GM18870 (cell line): Measurements from ENCODE around the gene NABP2.
"Not testable (repeated sequence)": the region's sequence is repeated elsewhere in the genome, so short reads cannot be mapped to it uniquely, and the experiment has no call there.

Source experiments
- ATAC-seq: cut with Tn5 transposase; IDR thresholded peaks from one replicate; pipeline ENCODE4 v1.9.1; 2021; ENCODE audit warnings: moderate library complexity; ENCODE audit not compliant: unreplicated experiment

NABP2 gene

GRCh38 chr12:56243731-56244181 lies 19.6 kb downstream of the NABP2 start:
- no peak for ATAC-seq

GRCh38 chr12:56244494-56244893 lies 20.4 kb downstream of the NABP2 start:
- ATAC-seq: no peak

DNA sequence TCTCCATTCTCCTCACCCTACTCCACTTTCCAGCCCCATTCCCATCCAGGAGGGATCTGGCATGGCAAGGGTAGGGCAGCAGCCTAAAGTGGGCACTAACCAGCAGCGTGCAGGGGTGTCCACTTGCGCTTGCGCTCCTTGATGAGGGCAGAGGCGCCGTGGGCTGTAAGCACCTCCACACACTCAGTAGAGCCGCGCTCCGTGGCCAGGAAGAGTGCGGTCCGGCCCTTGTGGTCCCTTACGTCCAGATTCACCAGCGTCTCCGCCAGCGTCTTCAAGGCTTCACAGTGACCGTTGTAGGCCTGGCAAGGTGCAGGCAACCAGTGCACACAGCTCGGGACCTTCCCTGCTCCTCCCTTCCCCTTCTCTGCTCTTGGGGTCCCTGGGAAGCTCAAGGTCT lies 23.8 kb downstream of the NABP2 start:
- ATAC-seq: no peak

- ATAC-seq: no peak
These were observed 24.6 kb downstream of the NABP2 start for GRCh38 chr12:56248711-56249110.

DNA sequence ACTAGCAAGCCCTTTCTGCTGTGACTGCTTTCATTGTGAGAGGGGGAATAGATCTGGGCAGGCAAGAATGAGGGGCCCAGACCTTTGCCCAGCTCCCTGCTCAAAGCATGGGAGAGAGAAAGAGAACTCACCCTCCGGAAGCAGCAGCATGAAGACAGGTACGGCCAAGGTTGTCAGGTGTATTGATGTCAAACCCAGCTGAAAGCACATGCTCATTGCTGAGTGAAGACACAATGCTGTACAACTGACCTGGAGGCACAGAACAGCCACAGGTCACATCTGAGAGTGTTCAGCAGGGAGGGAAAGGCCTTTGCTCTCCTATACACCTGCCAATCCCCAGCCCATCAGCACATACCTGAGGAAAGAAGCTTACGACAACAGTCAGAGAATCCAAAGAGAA lies 28.5 kb downstream of the NABP2 start:
- no peak for ATAC-seq

GRCh38 chr12:56253091-56253490 lies 28.9 kb downstream of the NABP2 start:
- ATAC-seq: no peak

GRCh38 chr12:56255671-56256070 lies 31.5 kb downstream of the NABP2 start:
- no peak for ATAC-seq

DNA sequence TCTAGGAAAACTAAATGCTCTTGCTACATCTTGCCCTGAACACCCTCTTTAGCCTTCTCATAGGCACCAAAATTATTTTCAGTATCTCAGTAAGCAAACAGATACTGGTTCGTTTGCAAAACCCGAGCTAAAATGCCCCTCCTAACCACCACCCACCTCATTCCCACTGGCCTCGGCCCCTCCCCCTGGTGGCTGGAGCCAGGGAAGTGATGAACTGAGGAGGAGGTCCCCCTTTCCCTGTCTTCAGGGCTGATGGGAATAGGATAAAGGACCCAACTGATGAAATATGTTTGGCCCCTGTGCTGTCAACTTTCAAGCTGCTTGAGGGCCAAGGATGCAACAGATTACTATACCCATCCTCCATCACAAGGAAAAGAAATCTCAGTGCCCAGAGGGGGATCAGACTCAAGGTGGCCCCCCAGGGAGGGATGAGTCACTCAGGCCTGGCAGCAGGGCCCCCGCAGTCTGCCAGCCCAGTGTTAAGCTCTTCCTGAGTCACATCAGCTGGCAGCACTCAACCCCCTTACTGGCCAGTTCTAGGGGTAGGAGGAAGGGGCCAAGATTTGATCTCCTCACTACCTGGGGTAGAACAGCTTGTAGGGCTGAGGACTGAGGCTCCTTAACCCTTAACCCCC lies 32.3 kb downstream of the NABP2 start:
- no peak for ATAC-seq

DNA sequence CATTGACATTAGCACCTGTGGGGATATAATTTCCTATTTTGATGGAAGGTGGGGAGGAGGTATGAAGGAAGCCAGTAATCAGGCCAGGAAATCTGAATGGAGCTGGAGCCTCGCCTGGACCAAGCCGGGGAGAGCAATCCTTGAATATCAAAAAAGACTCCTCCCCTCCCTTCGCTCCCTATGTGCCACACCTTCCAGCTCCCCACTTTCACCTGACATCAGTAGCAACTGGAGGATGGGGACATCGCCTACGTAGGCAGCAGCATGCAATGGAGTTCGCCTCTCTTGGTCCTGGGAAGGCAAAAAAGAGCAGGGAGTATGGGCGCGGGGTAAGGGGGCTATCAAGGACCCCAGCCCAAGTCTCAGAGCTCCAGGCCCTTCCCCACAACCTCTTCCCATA lies 32.9 kb downstream of the NABP2 start:
- ATAC-seq: no peak

- ATAC-seq: no peak
These were observed 33.4 kb downstream of the NABP2 start for GRCh38 chr12:56257491-56258067.

- peak; percentile 62 for ATAC-seq
These were observed 34.1 kb downstream of the NABP2 start, which contains the start of gene ANKRD52 for GRCh38 chr12:56258068-56258819. Gene ANKRD52, minus strand, starts transcription at chr12:56258384. Its CDS starts 115 bp downstream, at chr12:56258269.

DNA sequence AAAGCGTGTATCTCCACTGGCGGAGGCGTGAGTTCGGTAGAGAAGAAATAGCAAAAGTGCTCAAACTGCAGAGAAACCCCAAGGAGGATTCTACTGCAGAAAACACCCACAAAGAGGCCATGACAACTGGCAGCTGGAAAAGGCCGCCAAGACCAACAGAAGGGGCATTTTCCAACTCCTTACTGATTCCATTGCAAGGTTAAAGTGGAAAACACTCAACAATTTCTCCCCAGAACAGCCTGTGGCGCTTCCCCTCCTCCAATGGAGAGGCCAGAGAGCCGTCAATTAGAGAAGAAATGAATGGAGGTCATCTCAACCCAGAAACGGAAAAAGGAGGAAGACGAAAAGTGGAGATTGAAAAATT lies 34.7 kb downstream of the NABP2 start:
- no peak for ATAC-seq

GRCh38 chr12:56260380-56260779 lies 36.2 kb downstream of the NABP2 start:
- ATAC-seq: no peak

DNA sequence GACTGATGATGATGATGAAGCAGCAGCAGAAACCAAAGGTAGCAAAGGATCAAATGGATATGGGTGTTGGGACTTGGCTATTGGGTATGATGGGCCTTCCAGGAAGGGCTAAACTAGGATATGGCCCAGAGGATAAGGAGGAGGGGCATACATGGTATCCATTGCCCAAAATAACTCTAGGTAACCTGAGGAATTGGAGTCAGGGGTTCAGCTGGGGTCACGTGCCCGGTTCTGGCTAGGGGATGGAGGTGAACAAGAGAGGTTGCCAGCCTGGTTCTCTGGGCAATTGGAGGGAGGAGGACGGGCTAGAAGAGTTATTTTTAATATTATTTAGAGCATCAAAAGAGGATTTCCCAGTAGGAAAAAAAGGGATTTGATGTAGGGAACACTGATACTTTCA lies 36.8 kb downstream of the NABP2 start:
- ATAC-seq: no peak

DNA sequence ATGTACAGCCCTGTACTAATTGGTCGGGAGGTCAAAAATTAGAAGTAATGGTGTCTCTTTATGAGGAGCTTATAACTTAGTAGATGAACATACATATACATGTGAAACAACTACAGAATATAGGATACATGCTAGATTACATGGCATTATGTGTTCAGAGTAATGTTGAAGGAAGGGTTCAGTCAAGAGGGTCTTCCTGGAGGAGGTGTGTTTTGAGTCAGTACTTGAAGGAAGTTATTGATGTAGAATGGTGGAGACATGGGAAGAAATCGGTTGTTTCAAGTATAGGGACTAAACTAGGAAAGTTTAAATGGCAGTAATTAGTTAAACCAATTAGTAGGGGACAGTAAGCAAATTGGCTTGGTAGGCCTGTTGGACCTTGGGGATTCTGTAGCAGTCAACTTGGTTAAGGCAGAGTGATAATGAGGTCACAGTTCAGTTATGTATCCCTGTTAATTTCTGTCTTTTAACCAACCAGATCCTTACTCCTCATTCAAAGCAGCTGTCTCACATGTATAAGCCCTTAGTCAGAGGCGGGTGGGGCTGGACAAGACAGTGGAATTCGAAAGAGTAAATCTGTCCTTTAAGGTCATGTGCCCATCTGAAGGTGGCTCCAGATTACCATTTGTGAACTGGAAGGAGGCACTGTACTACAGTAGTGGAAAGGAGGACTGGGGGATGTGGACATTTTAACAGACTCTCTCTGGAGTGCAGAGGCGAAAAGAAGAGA lies 37.5 kb downstream of the NABP2 start:
- no peak for ATAC-seq

DNA sequence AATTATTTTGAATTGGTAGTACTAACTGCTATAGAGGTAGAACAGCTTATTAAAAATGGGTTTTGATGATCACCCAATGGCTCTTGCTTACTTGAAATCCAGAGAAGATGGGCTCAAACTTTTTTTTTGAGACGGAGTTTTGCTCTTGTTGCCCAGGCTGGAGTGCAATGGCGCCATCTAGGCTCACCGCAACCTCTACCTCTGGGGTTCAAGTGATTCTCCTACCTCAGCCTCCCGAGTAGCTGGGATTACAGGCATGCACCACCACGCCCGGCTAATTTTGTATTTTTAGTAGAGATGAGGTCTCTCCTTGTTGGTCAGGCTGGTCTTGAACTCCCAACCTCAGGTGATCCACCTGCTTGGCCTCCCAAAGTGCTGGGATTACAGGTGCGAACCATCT lies 38.8 kb downstream of the NABP2 start:
- not testable (repeated sequence) for ATAC-seq

- ATAC-seq: not testable (repeated sequence)
These were observed 42.0 kb downstream of the NABP2 start for GRCh38 chr12:56266068-56266692.

GRCh38 chr12:56266693-56267442 lies 42.7 kb downstream of the NABP2 start, which contains the start of gene COQ10A:
Gene COQ10A, plus strand, starts transcription at chr12:56266942. Its CDS starts 177 bp downstream, at chr12:56267119.
- peak; percentile 69 for ATAC-seq

- ATAC-seq: peak; percentile 16
These were observed 43.4 kb downstream of the NABP2 start for GRCh38 chr12:56267443-56268071.

DNA sequence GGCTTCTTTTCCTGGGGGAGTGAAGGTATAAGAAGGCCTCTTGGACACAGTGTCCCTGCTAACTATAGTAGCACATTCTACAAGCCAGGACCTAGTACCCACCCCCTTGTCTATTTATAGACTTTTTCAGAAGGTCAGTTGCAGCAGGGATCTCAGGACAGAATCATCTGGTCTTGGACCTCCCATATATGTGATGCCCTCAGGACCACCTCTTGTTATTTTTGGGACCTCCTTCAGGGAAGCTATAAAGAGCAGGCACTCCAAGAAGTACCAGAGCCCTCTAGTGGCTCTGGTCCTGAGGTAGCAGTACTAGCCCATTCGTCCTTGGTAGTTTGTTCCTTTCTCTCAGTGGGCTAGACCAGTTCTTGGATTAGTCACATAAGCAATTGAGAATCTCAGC lies 46.9 kb downstream of the NABP2 start:
- ATAC-seq: no peak
